Tibial artery (tissue), 4 donors: ENCODE measurements around the gene PTRHD1.

Experiments used
- DNase-seq, 2 donors: peaks; one replicate each; pipeline ENCODE4 v3.0.0-alpha.2; 2019
- H3K27ac ChIP-seq, 2 donors: fragments of 200-600 bp; sonication (generic) in 1 of 2; 1 replicate in 1 of 2; 2 replicates in 1 of 2; pipeline ENCODE4 v1.5.1; 2018 to 2019; ENCODE audit warnings: mild to moderate bottlenecking in 1 of 2
- H3K27me3 ChIP-seq, 2 donors: fragments of 200-600 bp; sonication (generic) in 1 of 2; one replicate each; pipeline versions ENCODE4 v1.5.1 to v1.6.0; 2016 to 2019
- H3K36me3 ChIP-seq, 3 donors: fragments of 200-600 bp; sonication (generic) in 2 of 3; one replicate each; pipeline ENCODE4 v1.5.1; 2016 to 2019; ENCODE audit warnings: mild to moderate bottlenecking in 2 of 3
- H3K4me1 ChIP-seq, 4 donors: fragments of 200-600 bp; sonication (generic) in 2 of 4; 1 replicate in 3 of 4; 2 replicates in 1 of 4; pipeline ENCODE4 v1.5.1; 2016 to 2019
- H3K4me3 ChIP-seq, 2 donors: fragments of 200-600 bp; sonication (generic) in 1 of 2; 1 replicate in 1 of 2; 2 replicates in 1 of 2; pipeline ENCODE4 v1.5.1; 2018 to 2019; ENCODE audit warnings: mild to moderate bottlenecking in 2 of 2
- H3K9me3 ChIP-seq, 3 donors: fragments of 200-600 bp; sonication (generic) in 1 of 3; one replicate each; pipeline ENCODE4 v1.5.1; 2016 to 2019
- CTCF ChIP-seq, 2 experiments: fragments of 200-600 bp in 1 of 2; fragments of 450-650 bp in 1 of 2; IDR thresholded peaks; one replicate each; pipeline ENCODE4 v1.5.1; 2017 to 2019; ENCODE audit warnings: antibody characterized with exemption in 2 of 2, mild to moderate bottlenecking in 1 of 2, moderate library complexity in 1 of 2
- intact Hi-C: fragments of 100-400 bp; cut with DNase I; formaldehyde crosslinking; loops from one replicate; pipeline ENCODE4 v1.15.0; 2023; ENCODE audit warnings: low total_unique reads

Gene PTRHD1

GRCh38 chr2:24743924-24744323 lies 49.3 kb downstream of the PTRHD1 start:
- Histone ChIP-seq H3K36me3 (peaks cover 13 to 43% (median 13%) of the 10 kb centered on the region in 3 donors), H3K27me3 (no peaks in the 10 kb centered on the region), H3K4me3 (no peak overlapping the region), H3K27ac (no peak overlapping the region), H3K4me1 (no peaks in the 10 kb centered on the region), H3K9me3 (no peaks in the 10 kb centered on the region)
- no peak for TF ChIP-seq CTCF (IDR thresholded peaks at IDR 0.05)
- intact Hi-C loops, result no loop called here
- no peak for DNase-seq

GRCh38 chr2:24742730-24743129 lies 50.5 kb downstream of the PTRHD1 start:
- no peak for TF ChIP-seq CTCF (IDR thresholded peaks at IDR 0.05)
- no peaks in the 10 kb centered on the region for H3K9me3 ChIP-seq
- intact Hi-C loops, result no loop called here
- H3K4me3 ChIP-seq, result no peak overlapping the region
- H3K4me1 ChIP-seq, result no peaks in the 10 kb centered on the region
- H3K27me3 ChIP-seq, result no peaks in the 10 kb centered on the region
- H3K27ac ChIP-seq, result no peak overlapping the region
- DNase-seq, result no peak
- peaks cover 13 to 39% (median 13%) of the 10 kb centered on the region in 3 donors for H3K36me3 ChIP-seq

- intact Hi-C loops, result no loop called here
- Histone ChIP-seq H3K4me3 (no peak overlapping the region), H3K9me3 (no peaks in the 10 kb centered on the region), H3K27me3 (no peaks in the 10 kb centered on the region), H3K36me3 (peaks cover 13 to 21% (median 13%) of the 10 kb centered on the region in 3 donors), H3K27ac (no peak overlapping the region), H3K4me1 (no peaks in the 10 kb centered on the region)
- no peak for TF ChIP-seq CTCF (IDR thresholded peaks at IDR 0.05)
- no peak for DNase-seq
Observed at GRCh38 chr2:24740142-24740541, 53.0 kb downstream of the PTRHD1 start.
